Heart left ventricle (tissue), 16 donors: ENCODE measurements around the gene PCDHGB7. TPM values are rescaled to one million over a fixed set of nuclear protein-coding genes. Genes with fewer than 3 reads are reported as not detected.
"Not testable (repeated sequence)": the region's sequence is repeated elsewhere in the genome, so short reads cannot be mapped to it uniquely, and the experiment has no call there.

Source experiments
- ATAC-seq, 4 donors: fragments of 200-7000 bp; cut with Tn5 transposase; one replicate each; pipeline ENCODE4 v1.9.1; 2020 to 2022; ENCODE audit warnings: moderate library complexity in 4 of 4, mild to moderate bottlenecking in 3 of 4, moderate number of reproducible peaks in 1 of 4
- DNase-seq, 5 donors: peaks; one replicate each; pipeline ENCODE4 v3.0.0-alpha.2; 2020
- H3K27ac ChIP-seq, 12 donors: fragments of 200-600 bp; sonication (generic) in 4 of 12; one replicate each; pipeline versions ENCODE4 v1.5.0 to v1.8.0; 2016 to 2022; ENCODE audit warnings: mild to moderate bottlenecking in 2 of 12
- H3K27me3 ChIP-seq, 9 donors: fragments of 200-600 bp; sonication (generic) in 2 of 9; one replicate each; pipeline versions ENCODE4 v1.5.1 to v1.8.0; 2016 to 2022; ENCODE audit warnings: mild to moderate bottlenecking in 3 of 9
- H3K36me3 ChIP-seq, 9 donors: fragments of 200-600 bp; sonication (generic) in 2 of 9; one replicate each; pipeline versions ENCODE4 v1.5.0 to v1.8.0; 2018 to 2022; ENCODE audit warnings: mild to moderate bottlenecking in 2 of 9
- H3K4me1 ChIP-seq, 12 donors: fragments of 200-600 bp; sonication (generic) in 4 of 12; one replicate each; pipeline versions ENCODE4 v1.5.0 to v1.8.0; 2016 to 2022; ENCODE audit warnings: mild to moderate bottlenecking in 3 of 12
- H3K4me3 ChIP-seq, 12 donors: fragments of 200-600 bp; sonication (generic) in 4 of 12; one replicate each; pipeline versions ENCODE4 v1.5.0 to v1.8.0; 2017 to 2022; ENCODE audit warnings: mild to moderate bottlenecking in 9 of 12, moderate library complexity in 4 of 12
- H3K9me3 ChIP-seq, 12 donors: fragments of 200-600 bp; sonication (generic) in 4 of 12; one replicate each; pipeline versions ENCODE4 v1.5.0 to v1.8.0; 2016 to 2022; ENCODE audit warnings: mild to moderate bottlenecking in 1 of 12
- POLR2A ChIP-seq, 2 donors: fragments of 450-650 bp; IDR thresholded peaks; one replicate each; pipeline ENCODE4 v1.6.1; 2017; ENCODE audit warnings: antibody characterized with exemption in 2 of 2, mild to moderate bottlenecking in 2 of 2, moderate library complexity in 2 of 2
- WGBS, 4 donors: extraction: QIAGEN DNeasy Blood & Tissue Kit in 2 of 4; methylation state at CpG; one replicate each; pipeline versions ENCODE4 v1.1.5 to v1.1.7; 2013 to 2018; 5-methylcytosine and 5-hydroxymethylcytosine counted together
- intact Hi-C, 10 donors: fragments of 100-400 bp; cut with DNase I; formaldehyde crosslinking; loops; one replicate each; pipeline versions ENCODE4 v1.11.1 to v1.14.2; 2022
- polyA plus RNA-seq, 2 donors: library from polyadenylated mRNA; stranded (reverse); fragments of 200-250 nt; gene quantifications; one replicate each; pipeline ENCODE4 v1.2.3, GENCODE V29; 2013
- total RNA-seq, 9 donors: library from RNA; depleted of rRNA in 2 of 9; stranded (reverse); fragments of >200 nt in 2 of 9; fragmentation: NEBNext Ultra II Directional in 3 of 9; extraction: Animal tissue kit (Norgen Biotek cat#: 25700) in 3 of 9; gene quantifications; one replicate each; pipeline versions ENCODE4 v1.1.0 to v1.2.4, GENCODE V29; 2016 to 2023
- TF ChIP-seq, protein P1 (sequence below), 12 donors: fragments of 200-600 bp; sonication (generic) in 4 of 12; IDR thresholded peaks; one replicate each; pipeline versions ENCODE4 v1.5.0 to v1.8.0; 2018 to 2022; ENCODE audit warnings: antibody characterized with exemption in 12 of 12, mild to moderate bottlenecking in 5 of 12
- donor health status: ischemic (EF 13 %, LVEDD 7.1; RV severe dilation, severe dysfunction).
- donor health status: healthy with polysubstance abuse.
- donor health status: DM: no; HTN: yes; CAD: no.
- donor health status: DM: no; HTN: no; CAD: no.
- donor health status: ischemic (EF 25% LVEDD 6.9; RV normal size, moderate dysfunction).
- donor health status: ischemic (EF 25% LVEDD 5.7; RV mildly dilated, moderate dysfunction).
- donor health status: healthy.
- donor health status: DM: yes; HTN: yes; CAD: no.
- donor health status: ischemic (EF 35%, LVEDD 5.7; RV mildly dilated, moderate dysfunction).
- donor health status: nonischemic (EF 11% LVEDD 7.7; RV severe dilation, severe dysfunction).
- donor health status: DM: yes; HTN: yes; CAD: no.
- donor health status: PGD.
- donor health status: ischemic (EF 29% LVEDD 5.4; RV normal size, mild dysfunction).
- donor health status: nonischemic (EF 23%, LVEDD 6.1; RV moderate dilation, normal function).

The PCDHGB7 gene
- total and polyA plus RNA-seq, 11 donors, result 3.3 to 15.0 (median 9.2) TPM

DNA sequence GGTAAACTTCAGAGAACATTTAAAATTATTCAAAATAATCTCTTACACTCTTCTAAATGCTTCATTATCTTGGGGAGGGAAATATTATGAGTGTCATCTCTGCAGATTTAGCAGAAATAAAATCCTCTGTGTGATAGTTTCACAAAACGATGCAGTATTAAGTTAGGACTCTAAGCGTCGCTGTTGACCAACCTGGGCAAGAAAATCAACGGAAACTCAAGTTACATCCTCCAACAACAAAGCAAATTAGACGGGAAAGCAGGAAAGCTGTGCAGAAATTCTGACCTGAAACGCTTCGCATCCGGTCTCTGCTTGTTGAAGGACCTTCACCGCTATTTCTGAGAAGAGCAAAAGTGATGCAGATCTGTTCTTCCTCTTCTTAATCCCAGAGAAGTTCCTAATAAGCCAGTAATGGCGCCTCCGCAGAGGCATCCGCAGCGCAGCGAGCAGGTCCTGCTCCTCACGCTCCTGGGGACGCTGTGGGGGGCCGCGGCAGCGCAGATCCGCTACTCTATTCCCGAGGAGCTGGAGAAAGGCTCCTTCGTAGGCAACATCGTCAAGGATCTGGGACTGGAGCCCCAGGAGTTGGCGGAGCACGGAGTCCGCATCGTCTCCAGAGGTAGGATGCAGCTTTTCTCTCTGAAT lies 43.7 kb upstream of the PCDHGB7 start, which contains the start of gene PCDHGA6:
Gene PCDHGA6 (plus strand): TSS at position 219 of the 645 bp plus-strand sequence. CDS start 193 bp downstream, at position 412.
- Histone ChIP-seq H3K4me1 (peaks cover 0 to 31% (median 2%) of the 10 kb centered on the region in 12 donors), H3K4me3 (peak within 1 kb of the TSS in 10 of 12 donors; percentile 9 to 42 (median 31)), H3K36me3 (peaks cover 0 to 36% (median 0%) of the 10 kb centered on the region in 9 donors), H3K9me3 (peaks cover 0 to 99% (median 64%) of the 10 kb centered on the region in 12 donors), H3K27ac (no peak within 1 kb of the TSS), H3K27me3 (peaks cover 0 to 31% (median 0%) of the 10 kb centered on the region in 9 donors)
- TF ChIP-seq, protein P1, sequence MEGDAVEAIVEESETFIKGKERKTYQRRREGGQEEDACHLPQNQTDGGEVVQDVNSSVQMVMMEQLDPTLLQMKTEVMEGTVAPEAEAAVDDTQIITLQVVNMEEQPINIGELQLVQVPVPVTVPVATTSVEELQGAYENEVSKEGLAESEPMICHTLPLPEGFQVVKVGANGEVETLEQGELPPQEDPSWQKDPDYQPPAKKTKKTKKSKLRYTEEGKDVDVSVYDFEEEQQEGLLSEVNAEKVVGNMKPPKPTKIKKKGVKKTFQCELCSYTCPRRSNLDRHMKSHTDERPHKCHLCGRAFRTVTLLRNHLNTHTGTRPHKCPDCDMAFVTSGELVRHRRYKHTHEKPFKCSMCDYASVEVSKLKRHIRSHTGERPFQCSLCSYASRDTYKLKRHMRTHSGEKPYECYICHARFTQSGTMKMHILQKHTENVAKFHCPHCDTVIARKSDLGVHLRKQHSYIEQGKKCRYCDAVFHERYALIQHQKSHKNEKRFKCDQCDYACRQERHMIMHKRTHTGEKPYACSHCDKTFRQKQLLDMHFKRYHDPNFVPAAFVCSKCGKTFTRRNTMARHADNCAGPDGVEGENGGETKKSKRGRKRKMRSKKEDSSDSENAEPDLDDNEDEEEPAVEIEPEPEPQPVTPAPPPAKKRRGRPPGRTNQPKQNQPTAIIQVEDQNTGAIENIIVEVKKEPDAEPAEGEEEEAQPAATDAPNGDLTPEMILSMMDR (IDR thresholded peaks at IDR 0.05), result peak in 11 of 12 donors; percentile 19 to 50 (median 41)
- TF ChIP-seq POLR2A (IDR thresholded peaks at IDR 0.05), result no peak
- no peak for ATAC-seq
- DNase-seq, result no peak
- 25 to 41% (median 30%) methylated on average over 25 to 27 of the region's 27 CpGs for WGBS, 4 donors
- intact Hi-C loops, result no loop called here

DNA sequence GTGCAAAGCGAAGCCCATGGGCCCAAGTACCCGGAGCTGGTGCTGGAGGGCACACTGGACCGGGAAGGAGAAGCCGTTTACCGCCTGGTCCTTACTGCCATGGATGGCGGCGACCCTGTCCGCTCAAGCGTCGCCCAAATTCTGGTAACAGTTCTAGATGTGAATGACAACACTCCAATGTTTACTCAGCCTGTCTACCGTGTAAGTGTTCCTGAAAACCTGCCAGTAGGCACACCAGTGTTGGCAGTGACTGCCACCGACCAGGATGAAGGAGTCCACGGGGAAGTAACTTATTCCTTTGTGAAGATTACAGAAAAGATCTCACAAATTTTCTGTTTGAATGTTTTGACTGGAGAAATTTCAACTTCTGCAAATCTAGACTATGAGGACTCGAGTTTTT lies 42.9 kb upstream of the PCDHGB7 start:
- Histone ChIP-seq H3K4me3 (no peak overlapping the region), H3K27ac (no peak overlapping the region), H3K4me1 (peaks cover 0 to 29% (median 0%) of the 10 kb centered on the region in 12 donors), H3K9me3 (peaks cover 0 to 99% (median 64%) of the 10 kb centered on the region in 12 donors), H3K36me3 (peaks cover 0 to 36% (median 0%) of the 10 kb centered on the region in 9 donors), H3K27me3 (peaks cover 0 to 29% (median 0%) of the 10 kb centered on the region in 9 donors)
- intact Hi-C loops, result no loop called here
- no peak for TF ChIP-seq POLR2A (IDR thresholded peaks at IDR 0.05)
- TF ChIP-seq, protein P1 (IDR thresholded peaks at IDR 0.05), result no peak
- peak in 1 of 5 donors; percentile 55 for DNase-seq
- peak in 2 of 4 donors; percentile 65 to 68 for ATAC-seq
- 51 to 63% (median 56%) methylated on average over 14 of the region's 14 CpGs for WGBS, 4 donors

DNA sequence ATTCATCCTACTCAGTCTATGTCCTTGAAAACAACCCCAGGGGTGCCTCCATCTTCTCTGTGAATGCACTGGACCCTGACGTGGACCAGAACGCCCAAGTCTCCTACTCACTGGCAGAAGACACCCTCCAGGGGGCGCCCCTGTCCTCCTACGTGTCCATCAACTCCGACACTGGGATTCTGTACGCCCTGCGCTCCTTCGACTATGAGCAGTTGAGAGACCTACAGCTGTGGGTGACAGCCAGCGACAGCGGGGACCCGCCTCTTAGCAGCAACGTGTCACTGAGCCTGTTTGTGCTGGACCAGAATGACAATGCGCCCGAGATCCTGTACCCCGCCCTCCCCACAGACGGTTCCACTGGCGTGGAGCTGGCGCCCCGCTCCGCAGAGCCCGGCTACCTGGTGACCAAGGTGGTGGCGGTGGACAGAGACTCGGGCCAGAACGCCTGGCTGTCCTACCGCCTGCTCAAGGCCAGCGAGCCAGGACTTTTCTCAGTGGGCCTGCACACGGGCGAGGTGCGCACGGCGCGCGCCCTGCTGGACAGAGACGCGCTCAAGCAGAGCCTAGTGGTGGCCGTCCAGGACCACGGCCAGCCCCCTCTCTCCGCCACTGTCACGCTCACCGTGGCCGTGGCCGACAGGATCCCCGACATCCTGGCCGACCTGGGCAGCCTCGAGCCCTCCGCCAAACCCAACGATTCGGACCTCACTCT lies 41.9 kb upstream of the PCDHGB7 start:
- TF ChIP-seq, protein P1 (IDR thresholded peaks at IDR 0.05), result peak in 1 of 12 donors; percentile 9
- ATAC-seq, intact Hi-C loops, DNase-seq, H3K27ac ChIP-seq, H3K4me3 ChIP-seq: not testable (repeated sequence)
- Histone ChIP-seq H3K4me1 (peaks cover 0 to 23% (median 0%) of the 10 kb centered on the region in 12 donors), H3K36me3 (peaks cover 0 to 36% (median 0%) of the 10 kb centered on the region in 9 donors), H3K9me3 (peaks cover 0 to 99% (median 64%) of the 10 kb centered on the region in 12 donors), H3K27me3 (peaks cover 0 to 23% (median 0%) of the 10 kb centered on the region in 9 donors)
- WGBS, 4 donors, result 56 to 92% (median 61%) methylated on average over 12 to 43 of the region's 48 CpGs
